Esophagus squamous epithelium (tissue), 5 donors: ENCODE data around the gene PRELP. TPM values are rescaled to one million over a fixed set of nuclear protein-coding genes. Genes with fewer than 3 reads are reported as not detected.

Experiments
- DNase-seq: peaks from one replicate; lab custom pipeline; 2025; lab: John Stamatoyannopoulos, UW
- H3K27ac ChIP-seq, 4 donors: fragments of 200-600 bp; sonication (generic); one replicate each; pipeline ENCODE4 v1.5.1; 2016 to 2019; ENCODE audit warnings: mild to moderate bottlenecking in 1 of 4
- H3K27me3 ChIP-seq, 4 donors: fragments of 200-600 bp; sonication (generic); 1 replicate in 3 of 4; 2 replicates in 1 of 4; pipeline versions ENCODE4 v1.5.1 to v1.6.0; 2017 to 2021; ENCODE audit warnings: antibody characterized with exemption in 1 of 4
- H3K36me3 ChIP-seq, 3 donors: fragments of 200-600 bp; sonication (generic); one replicate each; pipeline ENCODE4 v1.5.1; 2016 to 2019
- H3K4me1 ChIP-seq, 3 donors: fragments of 200-600 bp; sonication (generic); one replicate each; pipeline ENCODE4 v1.5.1; 2017 to 2019
- H3K4me3 ChIP-seq, 4 donors: fragments of 200-600 bp; sonication (generic); 1 replicate in 3 of 4; 2 replicates in 1 of 4; pipeline ENCODE4 v1.5.1; 2016 to 2019; ENCODE audit warnings: mild to moderate bottlenecking in 2 of 4, moderate library complexity in 1 of 4
- H3K9me3 ChIP-seq, 3 donors: fragments of 200-600 bp; sonication (generic); one replicate each; pipeline ENCODE4 v1.5.1; 2016 to 2019
- CTCF ChIP-seq, 6 experiments: fragments of 450-650 bp in 4 of 6; fragments of 200-600 bp in 2 of 6; sonication (generic) in 2 of 6; IDR thresholded peaks; one replicate each; pipeline ENCODE4 v1.5.1; 2016 to 2019; ENCODE audit warnings: antibody characterized with exemption in 6 of 6, mild to moderate bottlenecking in 4 of 6, moderate library complexity in 4 of 6
- POLR2A ChIP-seq, 4 donors: fragments of 450-650 bp; IDR thresholded peaks; one replicate each; pipeline ENCODE4 v1.6.1; 2017; ENCODE audit warnings: antibody characterized with exemption in 4 of 4, mild to moderate bottlenecking in 4 of 4, moderate library complexity in 3 of 4
- WGBS, 2 donors: methylation state at CpG; one replicate each; pipeline ENCODE4 v1.1.5; 2018; 5-methylcytosine and 5-hydroxymethylcytosine counted together
- intact Hi-C: fragments of 100-400 bp; cut with DNase I; formaldehyde crosslinking; loops from one replicate; pipeline ENCODE4 v1.15.0; 2022
- total RNA-seq, 4 donors: library from RNA; depleted of rRNA; stranded (reverse); fragments of >200 nt; gene quantifications; one replicate each; pipeline ENCODE4 v1.1.0, GENCODE V29; 2016
- donor health status: DM: yes; HTN: yes; CAD: no.

The PRELP gene
- total RNA-seq, 4 donors from 2014 or later = 2.2 to 71.0 (median 9.1) TPM

GRCh38 chr1:203448521-203449061 is 27.0 kb upstream of the PRELP start:
- H3K27ac ChIP-seq = peak overlapping the region in 3 of 4 donors; percentile 36 to 47 (median 41)
- intact Hi-C loops = no loop called here
- TF ChIP-seq POLR2A (IDR thresholded peaks at IDR 0.05) (no peak), CTCF (IDR thresholded peaks at IDR 0.05) (no peak)
- DNase-seq = no peak
- no peak overlapping the region for H3K4me3 ChIP-seq
- peaks cover 0 to 5% (median 4%) of the 10 kb centered on the region in 3 donors for H3K9me3 ChIP-seq
- whole genome bisulfite sequencing, 2 donors = 78 to 81% methylated on average over 6 of the region's 9 CpGs
- peaks cover 0 to 29% (median 0%) of the 10 kb centered on the region in 4 donors for H3K27me3 ChIP-seq
- H3K4me1 ChIP-seq = peaks cover 0 to 14% (median 0%) of the 10 kb centered on the region in 3 donors
- H3K36me3 ChIP-seq = no peaks in the 10 kb centered on the region

- H3K27ac ChIP-seq = peak overlapping the region in 1 of 4 donors; percentile 2
- 53 to 70% methylated on average over 1 of the region's 1 CpG for WGBS, 2 donors
- peaks cover 0 to 40% (median 0%) of the 10 kb centered on the region in 4 donors for H3K27me3 ChIP-seq
- intact Hi-C loops = no loop called here
- H3K4me1 ChIP-seq = peaks cover 0 to 14% (median 0%) of the 10 kb centered on the region in 3 donors
- H3K9me3 ChIP-seq = peaks cover 0 to 5% (median 3%) of the 10 kb centered on the region in 3 donors
- H3K36me3 ChIP-seq = no peaks in the 10 kb centered on the region
- no peak for DNase-seq
- TF ChIP-seq CTCF (IDR thresholded peaks at IDR 0.05) (no peak), POLR2A (IDR thresholded peaks at IDR 0.05) (no peak)
- H3K4me3 ChIP-seq = no peak overlapping the region
These were observed 25.6 kb upstream of the PRELP start for GRCh38 chr1:203450001-203450400.

- H3K27ac ChIP-seq = no peak overlapping the region
- peaks cover 0 to 14% (median 0%) of the 10 kb centered on the region in 3 donors for H3K4me1 ChIP-seq
- WGBS, 2 donors = 56 to 62% methylated on average over 15 to 17 of the region's 17 CpGs
- H3K9me3 ChIP-seq = no peaks in the 10 kb centered on the region
- intact Hi-C loops = no loop called here
- no peak for DNase-seq
- H3K36me3 ChIP-seq = no peaks in the 10 kb centered on the region
- H3K4me3 ChIP-seq = no peak overlapping the region
- H3K27me3 ChIP-seq = peaks cover 0 to 47% (median 0%) of the 10 kb centered on the region in 4 donors
- TF ChIP-seq CTCF (IDR thresholded peaks at IDR 0.05) = no peak
- no peak for TF ChIP-seq POLR2A (IDR thresholded peaks at IDR 0.05)
These were observed 25.0 kb upstream of the PRELP start for GRCh38 chr1:203450479-203451149.

GRCh38 chr1:203451836-203452784 is 23.5 kb upstream of the PRELP start:
- Histone ChIP-seq H3K27ac (no peak overlapping the region), H3K4me3 (no peak overlapping the region), H3K27me3 (peaks cover 0 to 48% (median 0%) of the 10 kb centered on the region in 4 donors), H3K36me3 (no peaks in the 10 kb centered on the region), H3K9me3 (no peaks in the 10 kb centered on the region), H3K4me1 (peaks cover 0 to 14% (median 0%) of the 10 kb centered on the region in 3 donors)
- DNase-seq = no peak
- intact Hi-C loops = no loop called here
- WGBS, 2 donors = 33 to 34% methylated on average over 2 of the region's 2 CpGs
- TF ChIP-seq POLR2A (IDR thresholded peaks at IDR 0.05) (no peak), CTCF (IDR thresholded peaks at IDR 0.05) (no peak)
